HG03521 (cell line): ENCODE data around the gene COCH.
"Not testable (repeated sequence)": the region's sequence is repeated elsewhere in the genome, so short reads cannot be mapped to it uniquely, and the experiment has no call there.

Experiments used
- ATAC-seq: cut with Tn5 transposase; IDR thresholded peaks from one replicate; pipeline ENCODE4 v1.9.1; 2021; ENCODE audit warnings: mild to moderate bottlenecking, moderate library complexity; ENCODE audit not compliant: unreplicated experiment

COCH gene

GRCh38 chr14:30874999-30875787, 834 bp downstream of the COCH start:
- peak; percentile 20 for ATAC-seq

- ATAC-seq: no peak
Observed at GRCh38 chr14:30875788-30876053, 1.4 kb downstream of the COCH start.

GRCh38 chr14:30876692-30877091, 2.3 kb downstream of the COCH start:
- no peak for ATAC-seq

GRCh38 chr14:30882431-30882830, 8.1 kb downstream of the COCH start:
- ATAC-seq: no peak

GRCh38 chr14:30883508-30884294, 9.3 kb downstream of the COCH start:
- ATAC-seq: no peak

- no peak for ATAC-seq
Observed at GRCh38 chr14:30884901-30885300, 10.5 kb downstream of the COCH start.

- no peak for ATAC-seq
Observed at GRCh38 chr14:30885840-30886740, 11.7 kb downstream of the COCH start.

- no peak for ATAC-seq
Observed at GRCh38 chr14:30888480-30889243, 14.3 kb downstream of the COCH start.

GRCh38 chr14:30889244-30889594, 14.9 kb downstream of the COCH start:
- ATAC-seq: no peak

- ATAC-seq: no peak
Observed at GRCh38 chr14:30893819-30894218, 19.5 kb downstream of the COCH start.

GRCh38 chr14:30894923-30895515, 20.7 kb downstream of the COCH start:
- ATAC-seq: no peak

- ATAC-seq: no peak
Observed at GRCh38 chr14:30896435-30896834, 22.1 kb downstream of the COCH start.

- not testable (repeated sequence) for ATAC-seq
Observed at GRCh38 chr14:30897121-30897520, 22.8 kb downstream of the COCH start.

- ATAC-seq: no peak
Observed at GRCh38 chr14:30903285-30904124, 29.1 kb downstream of the COCH start.

GRCh38 chr14:30906752-30907658, 32.6 kb downstream of the COCH start:
- no peak for ATAC-seq

GRCh38 chr14:30907659-30908057, 33.3 kb downstream of the COCH start:
- no peak for ATAC-seq

GRCh38 chr14:30908826-30909225, 34.5 kb downstream of the COCH start:
- no peak for ATAC-seq

GRCh38 chr14:30914812-30915211, 40.5 kb downstream of the COCH start:
- no peak for ATAC-seq
